HTR-8/SVneo (cell line): ENCODE measurements around the gene NOTCH2.
"Not testable (repeated sequence)": the region's sequence is repeated elsewhere in the genome, so short reads cannot be mapped to it uniquely, and the experiment has no call there.

Experiments used
- DNase-seq: peaks from one replicate; pipeline ENCODE4 v3.0.0; 2011; ENCODE audit warnings: low spot score, mixed read lengths; ENCODE audit not compliant: insufficient read length
- FAIRE-seq: peaks from 2 replicates; lab custom pipeline; 2011; peaks lifted over from hg19 to GRCh38; lab: Jason Lieb, UNC

The NOTCH2 gene

DNA sequence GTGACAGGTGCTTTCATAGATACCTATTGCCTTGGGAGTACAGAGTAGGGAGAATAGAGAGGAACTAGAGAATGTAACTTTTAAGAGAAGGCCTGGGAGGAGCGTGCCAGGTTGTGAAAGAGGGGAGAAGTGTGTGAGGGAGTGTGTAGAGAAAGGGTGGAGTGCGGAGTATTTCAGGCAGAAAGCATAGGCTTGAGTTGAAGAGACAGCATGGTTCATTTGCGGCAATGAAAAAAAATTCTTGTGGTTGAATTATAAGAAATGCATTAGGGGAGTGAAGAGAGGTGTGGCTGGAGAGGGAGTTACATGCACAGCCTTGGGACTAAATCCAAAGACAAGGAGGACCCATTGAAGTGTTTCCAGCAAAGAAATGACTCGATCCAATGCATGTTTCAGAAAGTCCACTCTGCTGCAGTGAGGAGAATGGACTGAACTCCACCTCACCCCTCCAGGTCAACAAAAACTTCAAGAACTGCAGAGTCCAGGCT, 91.4 kb downstream of the NOTCH2 start:
- FAIRE-seq: no peak
- no peak for DNase-seq

DNA sequence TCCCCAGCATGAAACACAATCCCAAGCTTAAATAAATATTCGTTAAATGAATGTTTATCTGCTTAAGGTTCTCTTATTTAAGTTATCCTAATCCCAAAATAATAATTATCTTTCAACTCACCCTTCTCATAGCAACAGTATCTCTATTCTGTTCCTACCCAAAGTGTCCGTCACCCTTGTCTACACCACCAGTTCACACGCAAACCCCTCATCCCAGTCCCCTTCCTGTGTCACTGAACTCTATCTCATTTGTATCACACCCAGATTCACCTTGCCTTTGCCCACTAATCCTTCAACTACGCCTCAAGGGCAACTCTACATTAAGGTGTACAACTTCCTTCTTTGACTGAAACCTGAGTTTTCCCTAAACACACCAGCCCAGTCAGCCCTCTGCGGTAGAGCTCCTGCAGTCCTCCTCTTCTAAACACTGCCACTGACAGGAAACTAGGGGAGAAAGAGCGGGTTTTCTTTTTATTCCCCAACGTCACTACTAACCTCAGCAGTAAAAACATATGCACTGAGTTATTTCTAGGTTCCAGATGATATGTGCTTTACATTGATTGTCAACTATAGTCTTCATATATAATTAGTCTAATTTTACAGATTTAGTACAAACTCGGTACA, 92.2 kb downstream of the NOTCH2 start:
- not testable (repeated sequence) for FAIRE-seq, DNase-seq

DNA sequence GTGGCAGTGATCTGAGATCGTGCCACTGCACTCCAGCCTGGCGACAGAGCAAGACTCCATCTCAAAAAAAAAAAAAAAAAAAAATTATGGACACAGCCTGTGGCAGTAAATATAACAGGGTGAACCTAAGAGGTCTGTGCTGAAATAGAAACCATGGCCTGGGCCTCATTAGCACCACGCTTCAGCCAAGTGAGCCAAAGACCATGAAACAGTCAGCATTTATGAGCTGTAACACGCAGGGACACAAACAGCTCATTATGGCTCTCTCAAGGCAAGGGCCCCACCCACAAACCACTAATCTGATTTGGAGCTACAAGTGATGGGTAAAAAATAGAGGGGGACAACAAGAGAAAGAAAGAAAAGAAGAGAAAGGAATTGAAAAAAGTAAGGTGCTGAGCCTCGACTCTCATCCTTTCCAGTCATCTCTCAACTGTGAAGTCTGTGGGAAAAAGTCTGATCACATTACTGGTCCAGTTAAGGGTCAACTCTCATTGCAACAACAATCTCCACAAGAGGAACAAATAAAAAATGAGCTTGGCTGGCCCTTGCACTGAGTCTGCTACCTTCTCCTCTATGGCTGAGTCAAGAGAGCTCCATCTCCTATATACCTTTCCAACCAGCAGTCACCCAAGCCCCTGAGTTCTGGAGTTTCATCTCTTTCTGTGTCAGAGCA, 93.7 kb downstream of the NOTCH2 start:
- DNase-seq, FAIRE-seq: not testable (repeated sequence)

DNA sequence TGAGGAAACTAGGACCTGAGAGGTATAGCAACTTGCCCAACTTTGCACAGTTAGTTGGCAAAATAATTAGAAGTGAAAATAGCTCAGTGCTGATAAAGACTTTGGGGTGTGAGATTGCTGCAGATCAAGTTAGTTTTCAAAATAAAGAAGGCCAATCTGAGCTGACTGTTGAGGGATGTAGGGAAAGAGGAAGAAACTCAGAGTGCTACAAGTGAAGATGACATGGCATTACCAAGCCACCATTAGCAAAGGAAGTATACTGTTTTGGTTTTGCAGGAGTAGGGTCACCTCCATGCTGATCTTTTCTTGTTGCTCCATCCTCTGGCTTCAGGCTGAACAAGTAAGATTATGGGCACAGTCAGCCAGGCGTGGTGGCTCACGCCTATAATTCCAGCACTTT, 94.5 kb downstream of the NOTCH2 start:
- DNase-seq (no peak), FAIRE-seq (no peak)

DNA sequence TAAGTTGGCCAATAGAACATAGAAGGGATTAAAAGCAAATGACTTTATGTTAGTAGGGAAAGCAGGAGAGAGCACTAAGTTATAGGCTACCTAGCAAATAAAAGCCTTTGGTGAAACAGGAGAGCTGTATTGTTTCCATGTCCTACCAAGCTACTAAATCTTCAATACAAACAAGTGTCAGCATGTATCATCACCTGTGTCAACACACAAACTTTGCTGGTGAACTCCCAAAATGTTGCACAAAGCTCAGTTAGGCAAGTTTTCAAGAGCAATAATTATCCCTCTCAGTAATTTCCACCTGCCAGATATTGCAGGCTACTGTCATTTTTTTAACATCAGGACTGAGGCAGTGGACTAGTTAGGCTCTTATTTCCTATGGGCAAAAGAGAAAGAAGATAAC, 95.4 kb downstream of the NOTCH2 start:
- no peak for FAIRE-seq
- DNase-seq: no peak

DNA sequence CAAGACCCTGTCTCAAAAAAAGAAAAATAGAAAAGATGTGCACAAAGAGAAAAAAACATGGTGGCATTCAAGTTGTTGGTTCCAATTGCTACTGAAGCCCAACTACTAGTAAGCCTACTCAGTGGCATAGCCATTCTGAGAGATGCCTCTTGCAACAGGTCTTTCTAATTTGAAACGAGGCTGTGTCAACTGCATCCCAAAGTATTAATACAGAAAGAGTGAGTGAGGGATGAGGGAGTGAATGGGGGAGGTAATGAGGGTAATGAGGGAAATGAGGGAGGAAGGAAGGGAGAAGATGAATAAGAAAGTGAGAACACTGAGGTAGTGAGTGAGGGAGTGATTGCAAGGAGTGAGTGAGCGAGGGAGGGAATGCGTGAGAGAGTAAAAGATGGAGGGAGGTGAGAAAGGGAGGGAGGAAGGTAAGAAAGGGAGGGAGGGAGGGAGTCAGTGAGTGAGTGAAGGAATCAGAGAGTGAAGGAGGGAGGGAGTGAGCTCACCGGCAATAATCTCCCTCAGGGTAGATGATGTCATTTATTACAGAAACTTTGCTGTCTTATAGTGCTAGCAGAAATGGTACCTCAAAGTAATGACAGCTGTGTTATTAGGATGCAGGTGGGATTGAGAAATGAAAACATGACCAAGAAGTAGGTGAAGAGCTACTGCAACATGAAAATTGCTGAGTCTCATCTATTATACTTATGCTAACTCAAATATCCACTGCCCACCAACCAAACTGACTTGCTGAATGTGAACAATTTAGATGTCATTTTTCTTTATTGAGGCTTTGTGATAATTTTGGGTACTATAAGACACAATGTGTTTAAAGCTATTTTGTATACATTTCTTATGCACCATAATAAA, 97.5 kb downstream of the NOTCH2 start:
- no peak for FAIRE-seq
- DNase-seq: no peak

DNA sequence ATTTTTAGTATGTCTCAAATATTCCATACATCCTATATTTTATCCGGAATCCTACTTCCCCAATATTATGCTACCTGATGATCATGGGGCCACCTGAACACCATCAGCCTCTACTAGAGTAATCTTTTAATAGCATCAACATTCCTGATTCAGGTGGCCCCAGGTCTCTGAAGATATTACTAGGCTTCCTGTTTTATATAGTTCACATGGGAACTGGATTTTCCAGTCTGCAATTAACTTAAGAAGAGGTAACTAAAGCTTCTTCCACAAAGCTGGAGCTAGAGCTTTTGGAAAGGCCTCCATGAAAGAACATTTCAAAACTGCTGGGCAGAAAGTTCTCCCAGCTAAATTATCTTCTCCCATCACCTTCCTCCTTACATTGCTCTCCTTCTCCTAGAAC, 100.9 kb downstream of the NOTCH2 start:
- FAIRE-seq (no peak), DNase-seq (no peak)

DNA sequence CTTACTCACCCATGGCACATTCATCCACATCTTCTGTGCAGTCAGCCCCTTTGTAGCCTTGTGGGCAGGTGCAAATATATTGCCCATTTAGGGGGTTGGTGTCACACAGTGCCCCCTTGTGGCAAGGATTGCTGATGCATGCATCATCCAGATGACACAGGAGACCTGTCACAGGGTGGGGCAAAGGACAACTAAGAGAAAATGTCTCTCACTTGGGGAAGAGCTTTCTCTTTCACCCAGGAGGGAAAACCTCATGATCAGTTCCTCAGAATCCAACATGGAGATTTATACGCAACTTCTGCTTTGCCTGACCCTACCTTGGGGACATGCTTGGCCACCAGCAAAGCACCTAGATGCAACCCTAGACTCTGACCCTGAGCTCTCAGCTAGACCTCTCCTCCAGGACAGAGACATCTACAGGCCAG, 101.4 kb downstream of the NOTCH2 start:
- FAIRE-seq (no peak), DNase-seq (peak; percentile 7)

DNA sequence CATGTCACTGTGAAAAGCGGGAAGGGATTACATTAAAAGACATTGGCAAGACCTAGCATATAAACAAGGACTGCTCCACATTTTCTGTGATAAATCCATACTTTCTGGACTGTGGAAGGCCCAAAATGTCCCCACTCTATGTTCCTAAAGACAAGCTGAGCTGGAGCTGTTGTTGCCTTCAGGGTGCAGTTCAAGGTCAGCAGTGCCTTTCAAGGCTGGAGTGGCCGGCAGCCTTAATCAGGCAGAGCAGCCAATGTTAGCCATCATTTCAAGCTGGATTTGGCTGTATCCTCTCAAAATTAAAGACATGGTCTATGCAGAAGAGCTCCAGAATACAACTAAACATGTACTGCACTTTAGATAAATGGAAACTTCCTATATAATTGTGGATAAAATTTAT, 102.8 kb downstream of the NOTCH2 start:
- FAIRE-seq (no peak), DNase-seq (no peak)

DNA sequence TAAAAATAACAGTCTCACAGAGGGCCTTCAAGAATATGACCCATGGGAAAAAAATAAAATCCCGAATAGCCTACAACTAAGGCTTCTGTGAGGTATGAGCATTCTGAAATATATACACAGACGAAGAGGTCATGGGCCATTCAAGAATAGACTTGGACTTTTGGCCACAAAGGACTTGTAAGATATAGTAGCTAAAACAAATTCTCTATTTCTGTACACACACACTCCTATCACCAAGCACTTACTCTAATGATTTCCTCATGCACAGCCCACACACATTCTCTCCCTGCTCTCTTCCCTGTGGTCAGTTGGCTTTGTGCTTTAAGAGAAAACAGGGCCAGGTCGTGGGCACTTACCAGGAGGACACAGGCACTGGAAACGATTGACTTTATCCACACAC, 103.4 kb downstream of the NOTCH2 start:
- no peak for DNase-seq
- FAIRE-seq: no peak

DNA sequence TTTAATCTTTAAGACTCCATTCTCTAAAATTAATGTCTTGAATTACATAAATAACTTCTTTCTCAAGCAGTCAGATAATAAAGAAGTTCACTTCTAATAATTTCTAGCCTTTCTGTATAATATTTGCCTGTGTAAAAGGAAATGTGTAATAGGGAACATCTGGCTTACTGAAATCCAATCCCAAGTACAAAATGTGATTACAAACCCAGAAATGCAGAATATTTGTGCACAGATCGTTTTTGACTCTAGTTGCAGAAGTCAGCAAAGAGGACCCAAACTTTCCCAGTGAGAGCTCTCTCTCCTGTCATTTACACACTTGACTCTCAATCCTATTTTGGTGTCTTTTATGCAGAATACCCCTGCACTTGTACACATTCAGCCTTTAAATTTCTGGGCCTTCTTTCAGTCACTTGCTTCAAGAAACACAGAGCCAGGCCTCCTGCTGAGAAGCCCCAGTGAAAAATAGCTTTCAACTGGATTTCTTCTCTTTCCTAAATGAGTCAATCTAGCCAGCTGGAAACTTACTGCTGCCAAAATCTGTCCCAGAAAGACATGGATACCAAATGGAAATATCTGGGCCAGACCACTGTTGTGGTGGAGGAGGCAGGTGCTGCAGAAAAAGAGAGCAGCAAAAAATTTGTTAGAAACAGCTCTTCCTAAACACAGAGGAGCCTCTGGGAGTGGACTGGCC, 104.6 kb downstream of the NOTCH2 start:
- DNase-seq (no peak), FAIRE-seq (no peak)

DNA sequence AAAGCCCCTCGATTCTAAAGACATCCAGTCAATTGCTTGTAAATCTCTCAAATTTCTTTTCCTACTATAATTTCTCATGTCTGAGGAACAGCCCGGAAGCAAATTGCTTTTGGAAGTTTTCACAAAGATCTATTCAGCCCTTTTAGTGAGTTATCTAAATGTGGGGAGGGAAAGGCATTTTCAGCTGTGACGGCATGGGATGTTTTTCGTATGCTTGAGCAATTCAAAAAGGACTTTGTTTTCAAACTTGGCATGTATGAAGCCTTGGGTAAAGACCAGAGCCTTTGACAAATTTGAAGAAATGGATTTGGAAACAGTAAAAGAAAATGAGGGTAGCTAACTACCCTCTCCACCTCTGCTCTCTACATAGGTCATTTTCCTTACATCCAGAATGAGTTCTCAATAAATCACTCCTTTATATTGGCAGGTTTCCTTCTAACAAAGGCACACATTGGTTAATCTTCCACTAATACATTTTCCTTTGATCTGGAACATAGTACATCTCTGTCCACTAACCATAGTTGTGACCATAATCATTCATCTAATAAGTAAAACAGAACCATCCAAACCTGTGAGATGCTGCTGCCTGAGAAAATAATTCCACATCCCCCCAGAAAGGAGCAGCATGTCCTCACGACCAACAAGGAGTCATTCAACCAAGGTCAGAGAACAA, 107.0 kb downstream of the NOTCH2 start:
- FAIRE-seq: no peak
- DNase-seq: no peak

DNA sequence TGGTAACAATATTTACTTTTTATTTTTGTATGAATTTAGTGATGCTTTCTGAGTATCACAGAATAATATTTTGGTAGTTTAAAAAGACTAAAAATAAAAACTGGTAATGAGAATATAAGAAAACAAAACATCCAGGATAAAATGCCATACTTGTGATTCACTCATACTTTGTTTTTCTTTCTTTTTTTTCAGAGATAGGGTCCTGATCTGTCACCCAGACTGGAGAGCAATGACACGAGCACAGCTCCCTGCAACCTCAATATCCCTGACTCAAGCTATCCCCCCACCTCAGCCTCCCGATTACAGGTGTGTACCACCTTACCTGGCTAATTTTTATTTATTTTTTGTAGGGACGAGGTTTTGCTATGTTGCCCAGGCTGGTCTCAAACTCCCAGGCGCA, 109.0 kb downstream of the NOTCH2 start:
- DNase-seq (no peak), FAIRE-seq (no peak)

DNA sequence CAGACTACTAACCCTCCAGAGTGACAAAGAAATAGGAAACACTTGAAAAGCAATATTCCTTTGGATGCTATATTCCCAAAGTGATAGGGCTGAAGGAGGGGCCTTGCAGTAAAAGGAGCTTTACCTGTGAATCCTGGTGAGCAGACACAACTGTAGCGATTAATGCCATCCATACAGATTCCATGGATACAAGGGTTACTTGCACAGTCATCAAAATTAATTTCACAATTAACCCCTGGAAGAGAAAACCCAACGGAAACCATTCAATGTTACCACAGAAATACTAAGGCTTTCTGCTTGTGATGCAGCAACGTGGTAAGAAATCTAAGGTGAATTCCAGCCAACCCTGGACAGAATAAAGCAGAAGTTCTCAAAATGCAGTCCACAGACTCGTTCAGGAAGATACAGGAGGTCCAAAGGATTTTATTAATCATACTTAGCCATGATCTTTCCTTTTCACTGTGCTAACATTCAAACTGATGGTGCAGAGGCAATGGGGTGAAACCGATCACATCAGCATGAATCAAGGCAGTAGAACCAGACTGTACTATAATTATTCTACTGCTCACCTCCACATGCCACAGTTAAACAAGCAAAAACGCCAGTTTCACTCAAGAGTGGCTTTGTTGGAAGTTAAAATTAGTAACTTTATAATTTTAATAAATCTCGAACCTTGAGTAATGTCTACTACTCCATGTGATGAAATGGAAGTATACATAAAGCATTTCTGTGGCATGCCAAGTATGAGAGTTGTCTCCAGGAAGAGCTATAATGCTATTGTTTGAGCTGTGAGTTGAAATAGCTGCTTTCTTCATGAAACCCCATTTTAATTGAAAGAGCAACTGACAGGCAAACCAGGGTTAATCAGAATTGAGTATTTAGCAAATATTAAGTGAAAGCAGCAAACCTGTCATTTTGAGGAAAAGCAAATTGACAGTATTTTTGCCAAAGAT, 109.9 kb downstream of the NOTCH2 start:
- FAIRE-seq: no peak
- no peak for DNase-seq

DNA sequence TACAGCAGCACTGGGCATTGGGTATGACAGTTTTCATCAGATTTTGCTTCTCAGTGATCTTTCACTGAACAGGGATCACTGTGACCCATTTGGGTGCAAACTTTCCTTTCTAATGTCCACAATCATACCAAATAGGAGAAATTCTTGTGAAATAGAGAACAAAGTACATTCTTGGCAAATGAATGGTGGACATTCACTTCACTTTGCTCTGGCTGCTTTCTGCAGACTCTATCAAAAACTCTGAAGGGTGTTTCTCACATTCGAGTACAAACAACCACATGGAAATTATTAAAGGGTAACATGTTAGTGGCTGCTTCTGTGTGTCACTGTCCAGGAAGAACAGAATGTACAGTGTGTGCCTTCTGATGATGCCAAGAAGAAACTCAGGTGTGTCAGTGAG, 111.2 kb downstream of the NOTCH2 start:
- DNase-seq (no peak), FAIRE-seq (no peak)

DNA sequence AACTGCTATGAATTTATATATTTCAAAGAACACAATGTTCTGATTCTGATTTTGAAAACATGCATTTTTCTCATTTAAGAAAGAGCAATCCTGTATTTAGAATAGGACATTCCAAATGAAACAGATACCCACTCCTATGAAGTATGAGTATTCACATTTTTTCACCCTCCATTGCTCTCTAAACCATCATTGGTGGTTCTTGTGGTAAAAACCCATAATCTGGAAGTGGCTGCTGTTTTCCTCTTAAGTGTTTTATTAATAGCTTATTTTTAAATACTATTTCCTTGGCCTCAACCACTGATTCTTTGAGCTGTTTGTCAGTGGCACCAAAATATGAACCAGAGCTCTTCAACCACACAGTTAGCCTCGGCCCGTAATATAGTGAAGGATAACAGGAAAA, 113.2 kb downstream of the NOTCH2 start:
- FAIRE-seq: no peak

DNA sequence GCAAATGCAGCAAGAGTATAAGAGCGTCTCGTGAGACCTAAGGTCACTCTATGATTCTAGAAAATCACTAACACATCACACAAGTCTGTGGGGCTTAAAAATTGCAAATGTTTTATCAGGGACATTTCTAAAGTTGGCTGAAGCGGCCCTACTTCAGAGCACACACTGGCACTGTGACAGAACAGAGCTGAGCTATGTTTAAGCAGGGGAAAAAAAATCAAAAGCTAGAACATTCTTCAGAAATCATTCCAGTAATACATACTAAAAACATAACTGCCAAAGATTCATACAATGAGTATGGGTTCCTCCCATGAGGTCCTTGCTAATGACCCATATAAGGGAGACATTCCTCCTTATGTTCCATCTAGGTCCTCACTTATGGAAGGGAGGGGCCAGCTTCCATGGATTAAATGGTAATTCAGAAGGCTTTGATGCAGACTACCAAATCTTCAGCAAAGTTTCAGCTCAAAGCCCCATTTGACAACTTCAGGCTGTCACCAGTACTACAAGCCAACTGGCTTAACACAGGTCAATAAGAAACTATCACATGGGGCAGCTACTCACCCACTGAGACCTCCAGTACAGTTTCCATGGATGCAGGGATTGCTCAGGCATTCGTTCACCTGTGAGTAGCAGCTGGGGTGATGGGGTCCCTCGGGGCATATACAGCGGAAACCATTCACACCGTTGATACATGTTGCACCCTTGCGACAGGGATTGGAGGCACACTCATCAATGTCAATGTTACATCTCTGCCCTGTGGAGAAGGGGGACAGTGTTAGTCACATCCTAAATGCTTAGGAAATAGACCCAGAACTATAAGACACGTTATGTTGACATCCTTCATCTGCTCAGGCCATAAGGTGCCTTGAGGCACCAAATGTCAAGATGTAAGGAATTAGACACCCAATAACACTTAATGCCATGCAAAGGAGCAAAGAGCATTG, 114.7 kb downstream of the NOTCH2 start:
- DNase-seq (no peak), FAIRE-seq (no peak)

More for the DNA sequence above, 113.2 kb downstream of the NOTCH2 start:
- no peak for DNase-seq
